Measurements from ENCODE around the gene ARHGAP9.
A peak's percentile ranks its signal among the peaks of the same experiment; 100 is the strongest.

Gene ARHGAP9

DNA sequence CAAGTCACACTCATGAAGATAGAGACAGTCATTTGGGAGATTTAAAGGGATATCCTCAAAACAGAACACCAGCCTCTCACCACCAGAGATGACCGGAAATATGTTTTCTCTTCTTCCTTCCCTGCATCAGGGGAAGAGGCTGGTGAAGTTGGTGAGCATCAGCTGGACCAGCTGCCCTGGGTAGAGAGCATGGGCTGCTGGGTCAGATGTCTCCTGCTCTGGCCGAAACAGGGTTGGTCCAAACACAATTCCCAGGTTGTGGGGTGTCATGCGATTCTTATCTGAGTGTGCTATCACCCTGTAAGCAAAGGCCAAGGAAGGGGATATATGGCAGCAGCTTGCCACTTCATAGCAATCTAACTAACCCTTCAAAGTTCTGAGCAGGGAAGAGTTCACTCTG, 7.3 kb downstream of the ARHGAP9 start:
- Histone ChIP-seq H3K27me3 (ENCODE audit: control insufficient read depth in 2 of 2, insufficient read depth in 2 of 2, low read length in 2 of 2) (peaks cover 12 to 32% of the 10 kb centered on the region in 2 donors), H3K4me1 (ENCODE audit: control insufficient read depth in 2 of 2, insufficient read depth in 2 of 2, low read length in 2 of 2) (peaks cover 16 to 35% of the 10 kb centered on the region in 2 donors), H3K4me3 (ENCODE audit: low read length in 2 of 2) (no peak overlapping the region), H3K36me3 (ENCODE audit: control insufficient read depth in 2 of 2, insufficient read depth in 2 of 2, low read length in 2 of 2) (peaks cover 0 to 16% of the 10 kb centered on the region in 2 donors), H3K9ac (ENCODE audit: low read depth in 1 of 2, low read length in 2 of 2) (no peak overlapping the region), H3K9me3 (ENCODE audit: control insufficient read depth in 2 of 2, low read length in 2 of 2) (no peaks in the 10 kb centered on the region), H3K27ac (ENCODE audit: low read depth in 2 of 2, low read length in 2 of 2) (no peak overlapping the region)

DNA sequence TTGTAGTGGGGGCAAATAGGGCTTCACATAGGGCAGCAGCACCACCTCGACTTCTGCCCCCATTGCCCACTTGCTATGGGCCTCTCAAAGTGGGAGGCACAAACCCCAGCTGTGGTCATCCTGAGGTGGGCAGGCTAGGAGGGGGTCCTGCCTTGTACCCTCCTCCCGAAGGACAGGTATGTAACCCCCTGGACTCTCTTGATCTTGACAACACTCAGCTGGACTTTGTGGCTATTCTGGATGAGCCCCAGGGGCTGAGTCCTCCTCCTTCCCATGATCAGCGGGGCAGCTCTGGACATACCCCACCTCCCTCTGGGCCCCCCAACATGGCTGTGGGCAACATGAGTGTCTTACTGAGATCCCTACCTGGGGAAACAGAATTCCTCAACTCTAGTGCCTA, 8.0 kb downstream of the ARHGAP9 start:
- H3K27me3 ChIP-seq (ENCODE audit: control insufficient read depth in 2 of 2, insufficient read depth in 2 of 2, low read length in 2 of 2) = peaks cover 11 to 30% of the 10 kb centered on the region in 2 donors
- no peak overlapping the region for H3K9ac ChIP-seq (ENCODE audit: low read depth in 1 of 2, low read length in 2 of 2)
- peaks cover 0 to 16% of the 10 kb centered on the region in 2 donors for H3K36me3 ChIP-seq (ENCODE audit: control insufficient read depth in 2 of 2, insufficient read depth in 2 of 2, low read length in 2 of 2)
- peak overlapping the region in 1 of 2 donors; percentile 26 for H3K4me3 ChIP-seq (ENCODE audit: low read length in 2 of 2)
- peaks cover 16 to 33% of the 10 kb centered on the region in 2 donors for H3K4me1 ChIP-seq (ENCODE audit: control insufficient read depth in 2 of 2, insufficient read depth in 2 of 2, low read length in 2 of 2)
- no peaks in the 10 kb centered on the region for H3K9me3 ChIP-seq (ENCODE audit: control insufficient read depth in 2 of 2, low read length in 2 of 2)
- peak overlapping the region in 1 of 2 donors; percentile 16 for H3K27ac ChIP-seq (ENCODE audit: low read depth in 2 of 2, low read length in 2 of 2)

DNA sequence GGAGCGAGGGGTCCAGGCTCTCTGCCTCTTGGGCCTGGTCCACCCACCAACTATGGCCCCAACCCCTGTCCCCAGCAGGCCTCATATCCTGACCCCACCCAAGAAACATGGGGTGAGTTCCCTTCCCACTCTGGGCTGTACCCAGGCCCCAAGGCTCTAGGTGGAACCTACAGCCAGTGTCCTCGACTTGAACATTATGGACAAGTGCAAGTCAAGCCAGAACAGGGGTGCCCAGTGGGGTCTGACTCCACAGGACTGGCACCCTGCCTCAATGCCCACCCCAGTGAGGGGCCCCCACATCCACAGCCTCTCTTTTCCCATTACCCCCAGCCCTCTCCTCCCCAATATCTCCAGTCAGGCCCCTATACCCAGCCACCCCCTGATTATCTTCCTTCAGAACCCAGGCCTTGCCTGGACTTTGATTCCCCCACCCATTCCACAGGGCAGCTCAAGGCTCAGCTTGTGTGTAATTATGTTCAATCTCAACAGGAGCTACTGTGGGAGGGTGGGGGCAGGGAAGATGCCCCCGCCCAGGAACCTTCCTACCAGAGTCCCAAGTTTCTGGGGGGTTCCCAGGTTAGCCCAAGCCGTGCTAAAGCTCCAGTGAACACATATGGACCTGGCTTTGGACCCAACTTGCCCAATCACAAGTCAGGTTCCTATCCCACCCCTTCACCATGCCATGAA, 8.6 kb downstream of the ARHGAP9 start:
- Histone ChIP-seq H3K4me3 (ENCODE audit: low read length in 2 of 2) (peak overlapping the region in 1 of 2 donors; percentile 26), H3K27me3 (ENCODE audit: control insufficient read depth in 2 of 2, insufficient read depth in 2 of 2, low read length in 2 of 2) (peaks cover 6 to 25% of the 10 kb centered on the region in 2 donors), H3K36me3 (ENCODE audit: control insufficient read depth in 2 of 2, insufficient read depth in 2 of 2, low read length in 2 of 2) (peaks cover 0 to 16% of the 10 kb centered on the region in 2 donors), H3K4me1 (ENCODE audit: control insufficient read depth in 2 of 2, insufficient read depth in 2 of 2, low read length in 2 of 2) (peaks cover 13 to 30% of the 10 kb centered on the region in 2 donors), H3K9ac (ENCODE audit: low read depth in 1 of 2, low read length in 2 of 2) (no peak overlapping the region), H3K27ac (ENCODE audit: low read depth in 2 of 2, low read length in 2 of 2) (peak overlapping the region in 1 of 2 donors; percentile 16), H3K9me3 (ENCODE audit: control insufficient read depth in 2 of 2, low read length in 2 of 2) (no peaks in the 10 kb centered on the region)

DNA sequence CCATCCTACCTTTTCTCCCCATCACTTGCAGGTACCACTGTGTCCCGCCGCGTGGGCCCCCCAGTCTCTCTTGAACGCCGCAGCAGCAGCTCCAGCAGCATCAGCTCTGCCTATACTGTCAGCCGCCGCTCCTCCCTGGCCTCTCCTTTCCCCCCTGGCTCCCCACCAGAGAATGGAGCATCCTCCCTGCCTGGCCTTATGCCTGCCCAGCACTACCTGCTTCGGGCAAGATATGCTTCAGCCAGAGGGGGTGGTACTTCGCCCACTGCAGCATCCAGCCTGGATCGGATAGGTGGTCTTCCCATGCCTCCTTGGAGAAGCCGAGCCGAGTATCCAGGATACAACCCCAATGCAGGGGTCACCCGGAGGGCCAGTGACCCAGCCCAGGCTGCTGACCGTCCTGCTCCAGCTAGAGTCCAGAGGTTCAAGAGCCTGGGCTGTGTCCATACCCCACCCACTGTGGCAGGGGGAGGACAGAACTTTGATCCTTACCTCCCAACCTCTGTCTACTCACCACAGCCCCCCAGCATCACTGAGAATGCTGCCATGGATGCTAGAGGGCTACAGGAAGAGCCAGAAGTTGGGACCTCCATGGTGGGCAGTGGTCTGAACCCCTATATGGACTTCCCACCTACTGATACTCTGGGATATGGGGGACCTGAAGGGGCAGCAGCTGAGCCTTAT, 9.2 kb downstream of the ARHGAP9 start:
- no peak overlapping the region for H3K4me3 ChIP-seq (ENCODE audit: low read length in 2 of 2)
- H3K27ac ChIP-seq (ENCODE audit: low read depth in 2 of 2, low read length in 2 of 2) = no peak overlapping the region
- peaks cover 0 to 16% of the 10 kb centered on the region in 2 donors for H3K36me3 ChIP-seq (ENCODE audit: control insufficient read depth in 2 of 2, insufficient read depth in 2 of 2, low read length in 2 of 2)
- peaks cover 6 to 19% of the 10 kb centered on the region in 2 donors for H3K27me3 ChIP-seq (ENCODE audit: control insufficient read depth in 2 of 2, insufficient read depth in 2 of 2, low read length in 2 of 2)
- no peaks in the 10 kb centered on the region for H3K9me3 ChIP-seq (ENCODE audit: control insufficient read depth in 2 of 2, low read length in 2 of 2)
- H3K9ac ChIP-seq (ENCODE audit: low read depth in 1 of 2, low read length in 2 of 2) = no peak overlapping the region
- peaks cover 7 to 23% of the 10 kb centered on the region in 2 donors for H3K4me1 ChIP-seq (ENCODE audit: control insufficient read depth in 2 of 2, insufficient read depth in 2 of 2, low read length in 2 of 2)

DNA sequence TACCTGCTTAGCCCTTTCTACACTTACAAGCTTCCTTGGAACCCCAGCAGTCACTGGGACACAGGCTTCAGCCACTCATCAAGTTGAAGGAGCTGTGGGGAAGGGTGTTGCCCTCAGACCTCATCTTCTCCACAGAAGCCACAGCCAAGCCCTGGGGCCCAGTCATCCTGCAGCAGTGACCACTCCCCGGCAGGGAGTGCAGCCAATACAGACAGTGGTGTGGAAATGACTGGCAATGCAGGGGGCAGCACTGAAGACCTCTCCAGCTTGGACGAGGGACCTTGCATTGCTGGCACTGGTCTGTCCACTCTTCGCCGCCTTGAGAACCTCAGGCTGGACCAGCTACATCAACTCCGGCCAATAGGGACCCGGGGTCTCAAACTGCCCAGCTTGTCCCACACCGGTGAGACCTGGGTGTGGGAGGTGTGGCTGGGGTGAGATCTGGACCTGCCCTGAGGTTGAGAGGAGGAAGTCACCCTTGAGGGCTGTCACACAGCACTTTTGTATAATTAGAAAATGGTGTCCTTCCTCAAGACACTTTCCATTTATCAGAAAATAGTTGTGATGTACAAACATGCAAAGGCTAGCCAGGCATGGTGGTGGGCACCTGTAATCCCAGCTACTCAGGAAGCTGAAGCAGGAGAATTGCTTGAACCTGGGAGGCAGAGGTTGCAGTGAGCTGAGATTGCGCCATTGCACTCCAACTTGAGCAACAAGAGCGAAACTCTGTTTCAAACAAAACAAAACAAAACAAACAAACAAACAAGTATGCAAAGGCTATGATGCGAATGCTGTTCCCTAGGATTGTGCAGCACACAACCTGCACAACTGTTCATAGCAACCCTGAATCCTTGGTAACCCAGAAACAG, 10.1 kb downstream of the ARHGAP9 start:
- H3K9ac ChIP-seq (ENCODE audit: low read depth in 1 of 2, low read length in 2 of 2) = no peak overlapping the region
- H3K27ac ChIP-seq (ENCODE audit: low read depth in 2 of 2, low read length in 2 of 2) = no peak overlapping the region
- H3K4me1 ChIP-seq (ENCODE audit: control insufficient read depth in 2 of 2, insufficient read depth in 2 of 2, low read length in 2 of 2) = peaks cover 7 to 19% of the 10 kb centered on the region in 2 donors
- H3K36me3 ChIP-seq (ENCODE audit: control insufficient read depth in 2 of 2, insufficient read depth in 2 of 2, low read length in 2 of 2) = peaks cover 0 to 16% of the 10 kb centered on the region in 2 donors
- no peak overlapping the region for H3K4me3 ChIP-seq (ENCODE audit: low read length in 2 of 2)
- peaks cover under 1 to 14% of the 10 kb centered on the region in 2 donors for H3K27me3 ChIP-seq (ENCODE audit: control insufficient read depth in 2 of 2, insufficient read depth in 2 of 2, low read length in 2 of 2)
- H3K9me3 ChIP-seq (ENCODE audit: control insufficient read depth in 2 of 2, low read length in 2 of 2) = no peaks in the 10 kb centered on the region

DNA sequence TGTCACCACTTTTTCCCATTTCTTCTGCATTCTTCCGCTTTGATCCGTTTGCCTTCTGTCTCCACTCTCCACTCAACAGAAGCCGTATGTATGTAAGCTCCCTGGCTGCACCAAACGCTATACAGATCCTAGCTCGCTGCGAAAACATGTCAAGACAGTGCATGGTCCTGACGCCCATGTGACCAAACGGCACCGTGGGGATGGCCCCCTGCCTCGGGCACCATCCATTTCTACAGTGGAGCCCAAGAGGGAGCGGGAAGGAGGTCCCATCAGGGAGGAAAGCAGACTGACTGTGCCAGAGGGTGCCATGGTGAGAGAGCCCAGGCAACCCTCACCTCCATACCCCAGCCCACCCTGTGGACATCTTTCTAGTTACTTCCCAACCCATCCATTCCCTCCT, 11.8 kb downstream of the ARHGAP9 start:
- peaks cover 0 to 6% of the 10 kb centered on the region in 2 donors for H3K27me3 ChIP-seq (ENCODE audit: control insufficient read depth in 2 of 2, insufficient read depth in 2 of 2, low read length in 2 of 2)
- no peak overlapping the region for H3K4me3 ChIP-seq (ENCODE audit: low read length in 2 of 2)
- H3K27ac ChIP-seq (ENCODE audit: low read depth in 2 of 2, low read length in 2 of 2) = no peak overlapping the region
- H3K36me3 ChIP-seq (ENCODE audit: control insufficient read depth in 2 of 2, insufficient read depth in 2 of 2, low read length in 2 of 2) = peaks cover 0 to 16% of the 10 kb centered on the region in 2 donors
- H3K9ac ChIP-seq (ENCODE audit: low read depth in 1 of 2, low read length in 2 of 2) = no peak overlapping the region
- no peaks in the 10 kb centered on the region for H3K9me3 ChIP-seq (ENCODE audit: control insufficient read depth in 2 of 2, low read length in 2 of 2)
- H3K4me1 ChIP-seq (ENCODE audit: control insufficient read depth in 2 of 2, insufficient read depth in 2 of 2, low read length in 2 of 2) = peaks cover 8 to 17% of the 10 kb centered on the region in 2 donors

DNA sequence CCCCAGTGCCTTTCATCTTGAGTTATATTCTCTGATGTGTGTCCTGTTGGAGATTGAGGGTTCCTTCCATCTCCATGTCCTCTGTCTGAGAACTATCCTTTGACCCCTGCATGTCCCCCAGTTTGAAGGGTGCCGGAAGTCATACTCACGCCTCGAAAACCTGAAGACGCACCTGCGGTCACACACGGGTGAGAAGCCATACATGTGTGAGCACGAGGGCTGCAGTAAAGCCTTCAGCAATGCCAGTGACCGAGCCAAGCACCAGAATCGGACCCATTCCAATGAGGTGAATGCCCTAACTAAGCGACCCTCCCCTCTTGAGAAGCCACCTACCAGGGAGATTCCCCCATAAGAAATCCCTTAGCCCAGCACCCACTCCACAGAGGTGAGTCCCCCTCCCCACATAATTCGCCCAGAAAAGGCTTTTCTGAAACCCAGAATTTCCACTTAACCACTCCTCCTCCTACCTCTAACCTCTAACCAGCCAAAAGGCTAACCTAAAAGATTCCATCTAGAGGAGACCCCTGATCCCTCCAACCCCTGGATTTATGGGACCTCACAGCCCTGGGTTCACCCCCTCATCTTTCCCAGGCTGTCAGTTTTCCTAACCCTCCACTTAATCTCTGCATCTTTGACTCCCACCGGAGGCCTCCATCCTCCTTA, 12.3 kb downstream of the ARHGAP9 start:
- H3K36me3 ChIP-seq (ENCODE audit: control insufficient read depth in 2 of 2, insufficient read depth in 2 of 2, low read length in 2 of 2) = peaks cover 0 to 14% of the 10 kb centered on the region in 2 donors
- no peak overlapping the region for H3K4me3 ChIP-seq (ENCODE audit: low read length in 2 of 2)
- peaks cover 0 to 3% of the 10 kb centered on the region in 2 donors for H3K27me3 ChIP-seq (ENCODE audit: control insufficient read depth in 2 of 2, insufficient read depth in 2 of 2, low read length in 2 of 2)
- no peaks in the 10 kb centered on the region for H3K9me3 ChIP-seq (ENCODE audit: control insufficient read depth in 2 of 2, low read length in 2 of 2)
- H3K4me1 ChIP-seq (ENCODE audit: control insufficient read depth in 2 of 2, insufficient read depth in 2 of 2, low read length in 2 of 2) = peaks cover 14 to 20% of the 10 kb centered on the region in 2 donors
- no peak overlapping the region for H3K9ac ChIP-seq (ENCODE audit: low read depth in 1 of 2, low read length in 2 of 2)
- no peak overlapping the region for H3K27ac ChIP-seq (ENCODE audit: low read depth in 2 of 2, low read length in 2 of 2)

DNA sequence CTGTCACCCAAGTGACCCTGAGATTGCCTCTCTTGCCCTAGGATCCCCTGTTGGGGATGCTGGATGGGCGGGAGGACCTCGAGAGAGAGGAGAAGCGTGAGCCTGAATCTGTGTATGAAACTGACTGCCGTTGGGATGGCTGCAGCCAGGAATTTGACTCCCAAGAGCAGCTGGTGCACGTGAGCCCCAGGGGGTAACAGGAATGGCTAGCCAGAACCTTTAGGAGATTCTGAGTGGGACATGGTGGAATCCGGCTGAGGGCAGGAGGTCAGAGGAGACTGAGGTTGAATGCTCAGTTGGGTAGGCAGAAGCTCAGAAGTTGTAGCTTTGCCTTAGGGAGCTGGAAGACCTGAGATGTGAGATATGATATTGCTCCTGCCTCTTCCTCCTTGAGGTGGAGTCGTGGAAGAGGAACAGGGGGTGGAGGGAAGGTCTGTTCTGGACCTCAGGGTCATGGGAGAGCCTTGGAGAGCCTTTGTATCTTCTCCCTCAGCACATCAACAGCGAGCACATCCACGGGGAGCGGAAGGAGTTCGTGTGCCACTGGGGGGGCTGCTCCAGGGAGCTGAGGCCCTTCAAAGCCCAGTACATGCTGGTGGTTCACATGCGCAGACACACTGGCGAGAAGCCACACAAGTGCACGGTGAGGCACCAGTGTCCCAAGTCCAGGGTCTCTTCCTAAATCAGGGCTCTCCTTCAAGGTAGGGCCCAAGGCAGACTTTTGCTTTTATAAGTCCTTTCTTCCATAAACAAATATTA, 13.7 kb downstream of the ARHGAP9 start:
- Histone ChIP-seq H3K4me1 (ENCODE audit: control insufficient read depth in 2 of 2, insufficient read depth in 2 of 2, low read length in 2 of 2) (peaks cover 17 to 20% of the 10 kb centered on the region in 2 donors), H3K9me3 (ENCODE audit: control insufficient read depth in 2 of 2, low read length in 2 of 2) (no peaks in the 10 kb centered on the region), H3K36me3 (ENCODE audit: control insufficient read depth in 2 of 2, insufficient read depth in 2 of 2, low read length in 2 of 2) (peaks cover 0 to 10% of the 10 kb centered on the region in 2 donors), H3K9ac (ENCODE audit: low read depth in 1 of 2, low read length in 2 of 2) (no peak overlapping the region), H3K27ac (ENCODE audit: low read depth in 2 of 2, low read length in 2 of 2) (no peak overlapping the region), H3K27me3 (ENCODE audit: control insufficient read depth in 2 of 2, insufficient read depth in 2 of 2, low read length in 2 of 2) (peaks cover under 1 to 5% of the 10 kb centered on the region in 2 donors), H3K4me3 (ENCODE audit: low read length in 2 of 2) (no peak overlapping the region)
